Dermis microvascular lymphatic vessel endothelial cell (primary cell): ENCODE results near the gene PRDM16. TPM values are rescaled to one million over a fixed set of nuclear protein-coding genes. Genes with fewer than 3 reads are reported as not detected.
"Not testable (repeated sequence)": the region's sequence is repeated elsewhere in the genome, so short reads cannot be mapped to it uniquely, and the experiment has no call there.

ENCODE experiments used
- DNase-seq, 2 donors: peaks; one replicate each; pipeline versions ENCODE4 v3.0.0 to v3.0.0-alpha.2; 2010; ENCODE audit warnings: low read depth in 2 of 2
- total RNA-seq: library from RNA; depleted of rRNA; stranded (reverse); fragments of >200 nt; gene quantifications from 2 replicates; pipeline ENCODE4 v1.2.1, GENCODE V29; 2014

The PRDM16 gene
- total RNA-seq, 1 donor from 2014 or later = not detected

GRCh38 chr1:3082051-3082450 is 13.0 kb downstream of the PRDM16 start:
- DNase-seq = no peak

GRCh38 chr1:3082571-3083516 is 13.8 kb downstream of the PRDM16 start:
- DNase-seq = no peak

GRCh38 chr1:3084154-3084553 is 15.2 kb downstream of the PRDM16 start:
- no peak for DNase-seq

GRCh38 chr1:3084726-3085125 is 15.7 kb downstream of the PRDM16 start:
- no peak for DNase-seq

GRCh38 chr1:3085721-3086120 is 16.7 kb downstream of the PRDM16 start:
- DNase-seq = no peak

- DNase-seq = no peak
These were observed 17.4 kb downstream of the PRDM16 start for GRCh38 chr1:3086272-3086974.

GRCh38 chr1:3087049-3087448 is 18.0 kb downstream of the PRDM16 start:
- no peak for DNase-seq

GRCh38 chr1:3087946-3088668 is 19.1 kb downstream of the PRDM16 start:
- DNase-seq = not testable (repeated sequence)

GRCh38 chr1:3089490-3089889 is 20.5 kb downstream of the PRDM16 start:
- DNase-seq = no peak

- DNase-seq = no peak
These were observed 22.3 kb downstream of the PRDM16 start for GRCh38 chr1:3091334-3091733.

- no peak for DNase-seq
These were observed 23.5 kb downstream of the PRDM16 start for GRCh38 chr1:3092530-3092929.

- no peak for DNase-seq
These were observed 25.1 kb downstream of the PRDM16 start for GRCh38 chr1:3093898-3094626.

- DNase-seq = no peak
These were observed 26.1 kb downstream of the PRDM16 start for GRCh38 chr1:3094863-3095780.

GRCh38 chr1:3096345-3096744 is 27.3 kb downstream of the PRDM16 start:
- no peak for DNase-seq

GRCh38 chr1:3097231-3097630 is 28.2 kb downstream of the PRDM16 start:
- DNase-seq = no peak

GRCh38 chr1:3097861-3098260 is 28.9 kb downstream of the PRDM16 start:
- no peak for DNase-seq

GRCh38 chr1:3099861-3100260 is 30.9 kb downstream of the PRDM16 start:
- DNase-seq = no peak

- DNase-seq = no peak
These were observed 32.3 kb downstream of the PRDM16 start for GRCh38 chr1:3101124-3101939.

GRCh38 chr1:3102641-3103040 is 33.6 kb downstream of the PRDM16 start:
- DNase-seq = no peak
